ENCODE results near the gene TMEM184A.

The TMEM184A gene

DNA sequence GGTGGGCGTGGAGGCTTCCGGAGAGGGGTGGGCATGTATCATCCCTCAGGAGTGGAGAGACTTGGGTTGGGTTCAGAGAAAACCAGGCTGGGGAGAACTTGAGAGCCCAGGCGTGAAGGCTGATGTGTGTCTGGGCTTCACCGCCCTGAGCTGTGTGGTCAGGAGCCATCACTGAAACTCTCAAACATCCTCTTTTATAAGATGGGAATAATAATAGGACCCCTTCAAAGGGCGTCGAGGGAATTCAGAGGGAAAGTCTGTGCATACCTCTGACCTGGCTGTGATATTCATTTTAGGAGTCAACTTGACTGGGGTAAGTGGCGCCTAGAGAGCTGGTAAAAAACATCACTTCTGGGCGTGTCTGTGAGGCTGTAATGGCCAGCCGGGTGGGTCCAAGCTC lies 34.9 kb upstream of the TMEM184A start:
- H3K4me3 ChIP-seq (replicated peaks in 1 of 2; ENCODE audit: low read depth in 2 of 2, low read length in 2 of 2) = no peak overlapping the region
- no peak for DNase-seq (ENCODE audit: low read depth in 2 of 2)
- TF ChIP-seq, protein P1, sequence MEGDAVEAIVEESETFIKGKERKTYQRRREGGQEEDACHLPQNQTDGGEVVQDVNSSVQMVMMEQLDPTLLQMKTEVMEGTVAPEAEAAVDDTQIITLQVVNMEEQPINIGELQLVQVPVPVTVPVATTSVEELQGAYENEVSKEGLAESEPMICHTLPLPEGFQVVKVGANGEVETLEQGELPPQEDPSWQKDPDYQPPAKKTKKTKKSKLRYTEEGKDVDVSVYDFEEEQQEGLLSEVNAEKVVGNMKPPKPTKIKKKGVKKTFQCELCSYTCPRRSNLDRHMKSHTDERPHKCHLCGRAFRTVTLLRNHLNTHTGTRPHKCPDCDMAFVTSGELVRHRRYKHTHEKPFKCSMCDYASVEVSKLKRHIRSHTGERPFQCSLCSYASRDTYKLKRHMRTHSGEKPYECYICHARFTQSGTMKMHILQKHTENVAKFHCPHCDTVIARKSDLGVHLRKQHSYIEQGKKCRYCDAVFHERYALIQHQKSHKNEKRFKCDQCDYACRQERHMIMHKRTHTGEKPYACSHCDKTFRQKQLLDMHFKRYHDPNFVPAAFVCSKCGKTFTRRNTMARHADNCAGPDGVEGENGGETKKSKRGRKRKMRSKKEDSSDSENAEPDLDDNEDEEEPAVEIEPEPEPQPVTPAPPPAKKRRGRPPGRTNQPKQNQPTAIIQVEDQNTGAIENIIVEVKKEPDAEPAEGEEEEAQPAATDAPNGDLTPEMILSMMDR (IDR thresholded peaks at IDR 0.05; ENCODE audit: low read depth, low read length) = no peak

DNA sequence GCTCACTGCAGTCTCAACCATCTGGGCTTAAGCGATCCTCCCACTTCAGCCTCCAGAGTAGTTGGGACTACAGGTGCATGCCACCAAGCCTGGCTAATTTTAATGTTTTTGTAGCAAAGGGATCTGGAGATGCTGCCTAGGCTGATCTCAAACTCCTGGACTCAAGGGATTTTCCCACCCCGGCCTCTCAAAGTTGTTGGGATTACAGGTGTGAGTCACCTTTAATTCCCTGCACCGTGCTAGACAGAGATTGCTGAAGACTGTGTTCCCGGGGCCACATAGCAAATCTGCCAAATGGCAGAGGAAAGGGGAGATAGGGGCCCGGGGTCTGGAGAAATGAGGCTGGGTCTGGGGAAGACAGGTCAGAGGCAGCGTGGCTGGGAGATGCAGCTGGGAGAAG lies 34.5 kb upstream of the TMEM184A start:
- no peak for DNase-seq (ENCODE audit: low read depth in 2 of 2)
- H3K4me3 ChIP-seq (replicated peaks in 1 of 2; ENCODE audit: low read depth in 2 of 2, low read length in 2 of 2) = no peak overlapping the region
- TF ChIP-seq, protein P1 (IDR thresholded peaks at IDR 0.05; ENCODE audit: low read depth, low read length) = no peak

DNA sequence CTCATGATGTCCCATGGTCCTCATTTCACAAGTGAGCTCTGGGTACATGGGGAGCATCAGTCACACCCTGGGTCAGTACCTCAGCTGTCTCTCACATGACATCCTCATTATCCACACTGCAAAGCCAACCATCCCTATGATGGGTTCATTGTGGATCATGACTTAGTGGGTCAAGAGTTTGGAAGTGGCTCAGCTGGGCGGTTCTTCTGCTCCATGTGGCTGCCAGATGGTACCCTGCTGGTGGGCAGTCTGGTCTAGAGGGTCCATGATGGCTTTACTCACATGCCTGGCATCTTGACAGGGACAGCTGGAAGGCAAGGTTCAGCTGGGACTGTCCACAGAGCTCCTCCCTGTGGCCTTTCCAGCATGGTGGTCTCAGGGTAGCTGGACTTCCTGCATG lies 33.0 kb upstream of the TMEM184A start:
- TF ChIP-seq, protein P1 (IDR thresholded peaks at IDR 0.05; ENCODE audit: low read depth, low read length) = no peak
- no peak for DNase-seq (ENCODE audit: low read depth in 2 of 2)
- no peak overlapping the region for H3K4me3 ChIP-seq (replicated peaks in 1 of 2; ENCODE audit: low read depth in 2 of 2, low read length in 2 of 2)

DNA sequence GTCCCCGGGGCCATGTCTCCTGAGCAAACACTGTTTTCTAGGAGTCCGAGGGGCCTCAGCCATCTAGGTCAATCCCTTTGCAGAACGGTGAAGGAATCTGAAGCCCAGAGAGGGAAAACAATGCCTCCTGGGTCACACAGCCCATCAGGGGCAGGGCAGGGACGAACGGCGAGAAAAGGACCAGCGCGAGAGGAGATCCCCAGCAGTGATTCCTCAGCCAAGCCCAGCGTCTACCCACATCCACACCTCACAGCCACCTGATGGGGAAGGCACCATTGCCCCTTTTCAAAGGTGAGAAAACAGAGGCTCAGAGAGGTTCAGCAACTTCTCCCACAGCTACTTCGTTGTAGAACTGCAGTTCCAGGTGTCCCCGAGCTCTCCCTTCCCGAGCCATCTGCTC lies 31.7 kb upstream of the TMEM184A start:
- H3K4me3 ChIP-seq (replicated peaks in 1 of 2; ENCODE audit: low read depth in 2 of 2, low read length in 2 of 2) = no peak overlapping the region
- TF ChIP-seq, protein P1 (IDR thresholded peaks at IDR 0.05; ENCODE audit: low read depth, low read length) = no peak
- DNase-seq (ENCODE audit: low read depth in 2 of 2) = no peak

DNA sequence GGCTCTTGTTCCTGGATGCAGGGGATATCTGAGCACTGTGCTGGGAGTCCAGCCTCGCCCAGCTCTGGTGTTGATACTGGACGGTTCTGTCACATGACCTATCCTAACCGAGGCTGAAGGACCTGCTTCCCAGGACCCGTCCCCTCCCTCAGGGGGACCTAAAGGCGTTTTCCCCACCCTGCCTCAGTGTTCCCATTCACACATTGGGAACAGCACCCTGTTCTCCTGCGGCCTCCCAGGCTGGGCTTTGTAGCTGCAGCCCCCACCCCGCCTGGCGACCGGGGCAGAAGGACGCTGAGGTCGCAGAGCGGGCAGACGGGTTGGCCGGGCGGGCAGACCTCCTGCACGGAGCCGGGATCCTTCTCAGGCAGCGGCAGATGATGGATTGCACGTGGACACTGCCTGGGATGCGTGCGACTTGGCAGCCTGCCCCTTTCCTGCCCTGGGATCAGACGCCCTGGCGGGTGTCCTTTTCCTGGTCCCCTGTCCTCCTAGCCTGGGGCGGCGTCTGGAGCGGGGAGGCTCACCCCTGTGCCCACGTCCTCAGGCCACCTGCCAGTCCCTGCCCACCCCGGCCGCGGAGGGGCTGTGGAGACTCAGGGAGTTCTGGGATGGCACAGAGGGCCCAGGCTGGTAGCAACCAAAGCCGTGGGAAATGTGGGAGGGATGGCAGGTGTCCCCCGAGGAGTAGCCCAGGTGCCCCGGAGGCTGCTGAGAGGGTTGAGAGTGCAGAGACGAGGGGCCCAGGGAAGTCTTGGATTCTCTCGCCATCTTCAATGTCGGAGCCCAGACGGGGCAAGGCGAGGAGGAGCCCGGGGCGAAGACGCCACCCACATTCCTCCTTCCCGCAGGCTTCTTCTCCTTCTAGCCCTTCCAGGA lies 31.1 kb upstream of the TMEM184A start:
- no peak overlapping the region for H3K4me3 ChIP-seq (replicated peaks in 1 of 2; ENCODE audit: low read depth in 2 of 2, low read length in 2 of 2)
- TF ChIP-seq, protein P1 (IDR thresholded peaks at IDR 0.05; ENCODE audit: low read depth, low read length) = no peak
- DNase-seq (ENCODE audit: low read depth in 2 of 2) = no peak

DNA sequence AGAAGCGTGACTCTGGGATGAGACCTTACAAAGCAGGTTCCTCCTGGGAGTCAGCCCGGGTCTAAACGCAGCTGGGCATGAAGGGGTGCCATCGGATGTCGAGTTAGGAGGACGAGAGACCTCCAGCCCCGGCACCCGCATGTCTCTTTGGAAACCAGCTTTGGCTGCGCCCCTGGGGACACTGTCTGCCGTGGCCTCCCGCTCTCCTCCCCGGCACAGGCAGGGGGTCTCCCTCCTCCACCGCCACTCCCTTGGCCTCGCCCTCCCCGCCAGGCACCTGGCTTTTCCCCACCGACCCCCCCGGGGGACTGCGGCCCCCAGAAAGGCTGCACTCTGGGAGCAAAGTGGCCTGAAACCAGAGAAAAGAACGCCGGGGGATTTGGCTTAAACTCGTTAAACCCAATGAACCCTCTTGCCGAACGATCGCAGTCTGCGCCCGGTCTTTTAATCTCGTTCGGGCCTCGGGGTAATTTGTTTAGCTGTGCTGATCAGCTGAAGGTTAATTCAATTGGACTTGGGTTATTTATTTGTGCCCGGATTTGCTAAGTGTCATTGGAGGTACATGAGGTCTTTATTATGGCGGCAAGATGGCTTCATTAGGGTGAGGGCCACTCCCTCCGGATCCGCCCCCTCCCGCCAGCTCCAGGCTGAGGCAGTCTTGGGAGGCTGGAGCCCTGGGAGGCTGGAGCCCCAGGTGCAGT lies 30.3 kb upstream of the TMEM184A start:
- TF ChIP-seq, protein P1 (IDR thresholded peaks at IDR 0.05; ENCODE audit: low read depth, low read length) = no peak
- no peak for DNase-seq (ENCODE audit: low read depth in 2 of 2)
- H3K4me3 ChIP-seq (replicated peaks in 1 of 2; ENCODE audit: low read depth in 2 of 2, low read length in 2 of 2) = no peak overlapping the region

All from cardiac fibroblast (primary cell).